NCI-H82 treated with DMSO at 0.1 percent for 48 hours (cell line): ENCODE results near the gene SSU72.
"Not testable (repeated sequence)": the region's sequence is repeated elsewhere in the genome, so short reads cannot be mapped to it uniquely, and the experiment has no call there.

Experiments
- DNase-seq: peaks from one replicate; lab custom pipeline; 2025; ENCODE audit not compliant: unreplicated experiment; lab: John Stamatoyannopoulos, UW

SSU72 gene

GRCh38 chr1:1561801-1562470 is 12.7 kb downstream of the SSU72 start:
- DNase-seq, result no peak

GRCh38 chr1:1560178-1560577 is 14.5 kb downstream of the SSU72 start:
- DNase-seq, result no peak

DNA sequence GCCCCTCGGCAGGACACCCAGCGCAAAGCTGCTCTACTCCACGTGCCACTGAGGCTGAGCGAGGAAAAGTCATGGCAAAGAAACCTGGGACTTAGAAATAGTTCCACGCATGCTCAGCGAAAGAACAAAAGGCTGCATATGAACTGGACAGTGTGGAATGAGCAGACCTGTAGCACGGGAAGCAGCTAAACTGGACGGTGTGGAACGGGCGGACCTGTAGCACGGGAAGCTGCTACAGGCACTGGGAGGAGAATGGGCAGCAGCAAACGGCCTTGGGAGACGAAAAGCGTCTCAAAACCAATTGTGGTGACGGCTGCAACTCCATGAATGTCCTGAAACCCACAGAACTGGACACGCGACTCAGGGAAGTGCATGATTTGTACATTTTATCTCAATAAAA is 15.6 kb downstream of the SSU72 start:
- no peak for DNase-seq

DNA sequence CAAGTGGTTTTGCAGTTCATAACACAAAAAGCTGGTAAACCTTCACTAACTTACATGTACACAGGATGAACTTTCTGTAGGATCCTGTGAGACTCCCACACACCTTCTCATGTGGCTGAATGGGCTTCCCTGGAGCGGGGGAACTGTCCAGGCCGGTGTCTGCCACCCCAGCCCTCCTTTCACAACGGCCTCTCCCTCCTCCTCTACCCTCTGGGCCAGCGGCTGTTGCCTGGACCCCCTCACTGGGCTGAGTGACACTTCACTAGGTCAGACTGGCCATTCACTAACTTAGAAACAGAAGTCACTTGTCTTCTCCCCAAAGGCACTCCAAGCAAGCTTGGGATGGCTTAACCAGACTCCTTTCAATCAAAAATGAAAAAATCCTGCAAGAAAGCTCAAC is 16.1 kb downstream of the SSU72 start:
- no peak for DNase-seq

DNA sequence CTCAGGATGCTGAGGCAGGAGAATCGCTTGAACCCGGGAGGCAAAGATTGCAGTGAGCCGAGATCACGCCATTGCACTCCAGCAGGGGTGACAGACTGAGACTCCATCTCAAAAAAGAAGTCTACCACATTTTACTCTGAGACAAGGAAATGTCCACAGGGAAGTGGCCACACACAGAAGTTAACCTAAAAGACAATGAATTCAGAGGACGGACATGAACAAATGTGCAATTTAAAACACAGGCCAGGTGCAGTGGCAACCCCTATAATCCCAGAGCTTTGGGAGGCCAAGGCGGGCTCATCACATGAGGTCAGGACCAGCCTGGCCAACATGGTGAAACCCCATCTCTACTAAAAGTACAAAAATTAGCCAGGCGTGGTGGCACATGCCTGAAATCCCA is 17.0 kb downstream of the SSU72 start:
- DNase-seq, result not testable (repeated sequence)

DNA sequence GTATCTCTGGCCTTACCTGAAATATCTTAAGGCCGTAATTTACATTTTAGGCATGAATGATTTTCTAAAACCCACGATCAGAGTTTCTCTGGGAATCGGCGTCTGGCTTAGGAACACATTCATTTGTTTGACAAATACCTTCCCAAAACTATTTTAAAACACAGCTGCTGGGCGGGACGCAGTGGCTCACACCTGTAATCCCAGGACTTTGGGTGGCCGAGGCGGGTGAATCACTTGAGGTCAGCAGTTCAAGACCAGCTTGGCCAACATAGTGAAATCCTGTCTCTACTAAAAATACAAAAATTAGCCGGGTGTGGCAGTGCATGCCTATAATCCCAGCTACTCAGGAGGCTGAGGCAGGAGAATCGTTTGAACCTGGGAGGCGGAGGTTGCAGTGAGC is 17.7 kb downstream of the SSU72 start:
- not testable (repeated sequence) for DNase-seq

GRCh38 chr1:1556505-1556904 is 18.2 kb downstream of the SSU72 start:
- no peak for DNase-seq

- no peak for DNase-seq
These were observed 19.4 kb downstream of the SSU72 start for GRCh38 chr1:1554926-1555915.

GRCh38 chr1:1554550-1554925 is 20.1 kb downstream of the SSU72 start:
- no peak for DNase-seq

DNA sequence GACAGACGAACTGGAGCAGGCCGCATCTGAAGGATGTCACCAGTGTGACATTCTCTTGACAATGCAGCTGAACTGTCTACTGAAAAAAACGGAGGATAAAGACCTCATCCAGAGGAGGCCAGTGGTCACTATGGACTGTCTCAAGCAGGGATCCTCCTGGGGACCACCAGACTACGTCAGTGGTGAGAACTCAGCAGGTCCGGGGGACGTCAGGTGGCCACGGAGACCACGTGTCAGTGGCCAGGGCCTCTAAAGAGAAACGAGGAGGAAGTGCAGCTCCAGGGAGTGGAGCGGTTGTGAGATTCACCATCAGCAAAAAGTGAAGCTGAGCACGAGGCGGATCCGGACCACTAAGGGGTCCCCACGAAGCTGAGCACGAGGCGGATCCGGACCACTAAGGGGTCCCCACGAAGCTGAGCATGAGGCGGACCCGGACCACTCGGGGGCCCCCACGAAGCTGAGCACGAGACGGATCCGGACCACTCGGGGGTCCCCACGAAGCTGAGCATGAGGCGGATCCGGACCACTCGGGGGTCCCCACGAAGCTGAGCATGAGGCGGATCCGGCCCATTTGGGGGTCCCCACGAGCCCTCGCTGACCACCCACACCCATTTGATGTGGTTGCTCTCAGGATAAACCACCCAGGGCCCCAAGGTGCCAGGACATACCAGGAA is 20.7 kb downstream of the SSU72 start:
- DNase-seq, result no peak

GRCh38 chr1:1552263-1552639 is 22.4 kb downstream of the SSU72 start:
- DNase-seq, result no peak

GRCh38 chr1:1551524-1552262 is 23.0 kb downstream of the SSU72 start:
- no peak for DNase-seq

DNA sequence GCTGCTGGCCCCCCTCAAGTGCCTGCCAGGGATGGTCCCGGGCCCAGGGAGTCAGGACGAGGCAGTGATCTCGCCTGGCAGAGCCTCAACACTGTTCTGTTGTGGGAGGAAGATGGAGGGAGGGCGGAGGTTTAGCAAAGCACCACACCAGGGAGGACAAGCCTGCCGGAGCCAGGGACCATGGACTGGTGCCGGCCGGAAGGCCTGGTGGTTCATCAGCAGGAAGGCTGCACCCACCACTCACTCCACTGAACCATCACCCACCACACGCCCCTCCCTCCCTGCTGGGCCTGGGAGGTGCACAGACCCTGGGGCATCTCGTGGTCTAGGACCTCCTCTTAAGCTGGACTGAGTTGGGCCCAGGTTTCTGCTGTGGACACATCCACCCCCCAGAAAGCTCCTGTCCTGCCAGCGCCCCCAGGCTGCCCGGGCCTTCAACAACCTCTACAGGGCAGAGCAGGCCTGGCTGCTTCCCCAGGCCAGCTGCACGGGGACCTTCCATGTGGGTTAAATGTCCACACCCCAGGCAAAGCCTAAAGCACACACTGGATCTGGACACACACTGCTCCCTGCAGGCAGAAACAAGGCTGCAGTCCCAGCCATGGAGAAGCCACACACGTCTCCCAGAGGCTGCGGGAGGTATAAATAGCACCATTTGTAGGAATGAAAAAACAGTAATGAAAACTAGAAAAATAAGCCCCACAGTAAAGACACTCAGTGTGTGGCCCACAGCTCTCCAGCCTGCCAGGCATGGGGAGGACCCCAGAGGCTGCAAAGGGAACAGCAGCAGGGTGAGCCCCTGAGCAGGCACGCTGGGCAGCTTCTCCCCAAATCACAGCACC is 23.9 kb downstream of the SSU72 start:
- no peak for DNase-seq

GRCh38 chr1:1550087-1550486 is 24.6 kb downstream of the SSU72 start:
- DNase-seq, result no peak

DNA sequence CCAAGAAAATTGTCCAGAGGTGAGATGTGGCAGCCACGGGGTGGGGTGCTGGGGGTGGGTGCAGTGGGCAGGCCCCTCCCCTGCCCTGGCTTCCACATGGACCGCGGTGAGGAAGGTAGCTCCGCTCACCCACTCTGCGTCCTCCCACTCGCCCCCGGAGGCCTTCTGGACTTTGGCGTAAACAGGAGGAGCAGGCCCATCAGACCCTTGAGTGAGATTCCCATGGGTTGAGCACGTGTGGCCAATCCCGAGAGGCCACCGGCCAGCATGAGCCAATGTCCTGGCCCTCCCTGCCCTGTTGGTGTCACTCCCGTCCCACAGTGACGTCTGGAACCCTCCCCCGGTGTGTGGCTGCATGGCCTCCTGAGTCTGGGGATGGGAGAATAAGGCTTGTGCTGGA is 26.1 kb downstream of the SSU72 start:
- no peak for DNase-seq

DNA sequence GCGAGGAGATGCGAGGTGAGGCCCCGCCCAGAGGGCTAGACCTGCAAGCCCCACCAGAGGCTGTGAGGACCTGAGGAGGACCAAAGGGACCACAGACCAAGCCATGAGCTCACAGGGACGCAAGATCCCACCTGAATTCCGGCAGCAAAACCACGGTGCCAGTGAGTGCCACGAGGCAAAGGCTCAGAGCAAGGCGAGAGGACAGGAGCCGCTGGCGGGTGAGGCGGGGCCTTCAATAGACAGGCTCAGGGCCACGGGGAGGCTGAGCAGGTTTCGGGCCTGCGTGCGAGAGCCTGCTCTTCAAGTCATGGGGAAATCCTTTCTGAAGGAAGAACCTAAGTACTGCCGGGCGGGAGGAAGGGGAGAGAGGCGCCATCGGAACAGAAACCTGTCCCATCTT is 27.2 kb downstream of the SSU72 start:
- DNase-seq, result no peak

- DNase-seq, result no peak
These were observed 27.7 kb downstream of the SSU72 start for GRCh38 chr1:1547011-1547410.

GRCh38 chr1:1545946-1546737 is 28.5 kb downstream of the SSU72 start:
- DNase-seq, result no peak

DNA sequence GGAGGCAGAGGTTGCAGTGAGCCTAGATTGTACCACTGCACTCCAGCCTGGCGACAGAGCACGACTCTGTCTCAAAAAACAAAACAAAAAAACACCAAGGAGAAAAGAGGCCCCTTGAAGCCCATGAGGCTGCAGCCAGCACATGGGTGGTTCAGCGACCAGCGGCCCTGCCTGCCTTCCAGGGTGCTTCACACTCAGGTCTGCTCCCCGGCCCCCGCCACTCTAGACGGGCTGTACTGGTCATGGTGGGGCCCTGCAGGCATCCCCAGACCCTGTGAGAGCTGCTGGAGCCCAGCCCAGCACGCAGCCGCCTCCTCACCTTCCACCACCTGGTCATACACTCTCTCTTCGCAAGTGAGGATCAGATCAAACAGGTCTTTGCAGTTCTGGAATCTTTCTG is 30.1 kb downstream of the SSU72 start:
- DNase-seq, result no peak
